H1 (cell line): Measurements from ENCODE around the gene MTFP1. TPM values are rescaled to one million over a fixed set of nuclear protein-coding genes. Genes with fewer than 3 reads are reported as not detected.

ENCODE experiments used
- CTCF ChIA-PET: fragments of 300-600 bp; sonication (Branson Sonifier 250); formaldehyde crosslinking; loops from one replicate; lab custom pipeline; 2021; ENCODE audit not compliant: partially characterized antibody; lab: Charles Lee
- POLR2A ChIA-PET: fragments of 300-600 bp; sonication (Branson Sonifier 250); formaldehyde crosslinking; loops from one replicate; lab custom pipeline; 2021; ENCODE audit warnings: inconsistent platforms; ENCODE audit not compliant: partially characterized antibody; lab: Charles Lee
- DNase-seq, 2 experiments: peaks; one replicate each; pipeline versions ENCODE4 v3.0.0 to v3.0.0-alpha.2; 2010 to 2022; ENCODE audit warnings: low spot score in 2 of 2, low read depth in 1 of 2, mixed read lengths in 1 of 2
- FAIRE-seq: peaks from 2 replicates; lab custom pipeline; 2011; peaks lifted over from hg19 to GRCh38; lab: Jason Lieb, UNC
- H2AFZ ChIP-seq: 2 replicates; pipeline ENCODE4 v1.8.1; 2012; ENCODE audit warnings: low read length, inconsistent platforms
- H2AK5ac ChIP-seq: 2 replicates; pipeline ENCODE4 v1.6.1; 2013; ENCODE audit warnings: low read depth, low read length
- H2BK120ac ChIP-seq: replicated peaks from 2 replicates; pipeline ENCODE3; 2013; ENCODE audit warnings: low read depth, low read length, inconsistent platforms
- H2BK12ac ChIP-seq: 2 replicates; pipeline ENCODE4 v1.6.1; 2013; ENCODE audit warnings: low read depth, low read length
- H2BK15ac ChIP-seq: 2 replicates; pipeline ENCODE4 v1.6.1; 2013; ENCODE audit warnings: low read length
- H2BK20ac ChIP-seq: 2 replicates; pipeline ENCODE4 v1.6.1; 2013; ENCODE audit warnings: low read length
- H2BK5ac ChIP-seq: 2 replicates; pipeline ENCODE4 v1.6.1; 2013; ENCODE audit warnings: low read depth, low read length
- H3K14ac ChIP-seq: 2 replicates; pipeline ENCODE4 v1.6.1; 2013; ENCODE audit warnings: inconsistent platforms; ENCODE audit not compliant: insufficient read length
- H3K18ac ChIP-seq: 2 replicates; pipeline ENCODE4 v1.6.1; 2013; ENCODE audit warnings: low read length; ENCODE audit errors: extremely low read depth
- H3K23ac ChIP-seq: 2 replicates; pipeline ENCODE4 v1.6.1; 2013; ENCODE audit warnings: inconsistent platforms; ENCODE audit not compliant: insufficient read length
- H3K23me2 ChIP-seq: 2 replicates; pipeline ENCODE4 v1.6.1; 2013; ENCODE audit warnings: low read depth, low read length
- H3K27ac ChIP-seq: 2 replicates; pipeline ENCODE4 v1.6.1; 2011; ENCODE audit warnings: low read depth, low read length, inconsistent platforms
- H3K27me3 ChIP-seq, 4 experiments: replicated peaks in 1 of 4; 1 replicate in 1 of 4; 2 replicates in 3 of 4; pipeline versions ENCODE4 v1.6.1 to v1.8.1; 2011 to 2013; ENCODE audit warnings: low read length in 3 of 4, mild to moderate bottlenecking in 3 of 4, inconsistent platforms in 2 of 4, mixed read lengths in 2 of 4, moderate library complexity in 1 of 4; ENCODE audit not compliant: control insufficient read depth in 3 of 4, insufficient read depth in 3 of 4; ENCODE audit errors: extremely low read depth in 1 of 4
- H3K36me3 ChIP-seq, 4 experiments: 2 replicates each; pipeline versions ENCODE4 v1.6.1 to v1.8.1; 2011 to 2013; ENCODE audit warnings: mild to moderate bottlenecking in 4 of 4, low read length in 3 of 4, moderate library complexity in 2 of 4, control low read depth in 1 of 4, inconsistent platforms in 1 of 4; ENCODE audit not compliant: insufficient read depth in 4 of 4, control insufficient read depth in 2 of 4
- H3K4ac ChIP-seq: replicated peaks from 2 replicates; pipeline ENCODE3; 2013; ENCODE audit warnings: low read length, low read depth, mixed read lengths, inconsistent platforms; ENCODE audit not compliant: insufficient read length
- H3K4me1 ChIP-seq, 4 experiments: replicated peaks in 1 of 4; 1 replicate in 1 of 4; 2 replicates in 3 of 4; pipeline versions ENCODE4 v1.6.1 to v1.8.1; 2011 to 2013; ENCODE audit warnings: low read length in 3 of 4, inconsistent platforms in 2 of 4, mixed read lengths in 1 of 4; ENCODE audit not compliant: insufficient read depth in 4 of 4, control insufficient read depth in 3 of 4
- H3K4me2 ChIP-seq, 2 experiments: 2 replicates each; pipeline versions ENCODE4 v1.6.1 to v1.8.1; 2011 to 2013; ENCODE audit warnings: low read depth in 2 of 2, low read length in 2 of 2, control low read depth in 1 of 2, inconsistent platforms in 1 of 2, mild to moderate bottlenecking in 1 of 2; ENCODE audit not compliant: insufficient read depth in 1 of 2
- H3K4me3 ChIP-seq, 4 experiments: fragments of 200-600, 300-600 bp in 1 of 4; sonication (generic), shearing (Covaris generic), sonication (Bioruptor Twin) in 1 of 4; 2 replicates each; pipeline versions ENCODE4 v1.5.1 to v1.8.1; 2011 to 2016; ENCODE audit warnings: low read length in 4 of 4, low read depth in 3 of 4, control low read depth in 2 of 4, inconsistent platforms in 2 of 4, mild to moderate bottlenecking in 2 of 4, mixed read lengths in 1 of 4, moderate library complexity in 1 of 4; ENCODE audit not compliant: insufficient read depth in 2 of 4; ENCODE audit errors: extremely low read depth in 1 of 4
- H3K56ac ChIP-seq: replicated peaks from 2 replicates; pipeline ENCODE3; 2013; ENCODE audit warnings: low read depth, mild to moderate bottlenecking, mixed read lengths, low read length, inconsistent platforms; ENCODE audit not compliant: insufficient read length
- H3K79me1 ChIP-seq: 2 replicates; pipeline ENCODE4 v1.6.1; 2013; ENCODE audit warnings: low read depth, low read length, control low read depth
- H3K79me2 ChIP-seq, 2 experiments: 2 replicates each; pipeline versions ENCODE4 v1.6.1 to v1.8.1; 2012 to 2013; ENCODE audit warnings: low read length in 2 of 2, mild to moderate bottlenecking in 2 of 2, inconsistent platforms in 1 of 2; ENCODE audit not compliant: insufficient read depth in 2 of 2, control insufficient read depth in 1 of 2
- H3K9ac ChIP-seq, 4 experiments: replicated peaks in 1 of 4; 1 replicate in 1 of 4; 2 replicates in 3 of 4; pipeline versions ENCODE4 v1.6.1 to v1.8.1; 2011 to 2013; ENCODE audit warnings: low read depth in 3 of 4, low read length in 3 of 4, control low read depth in 2 of 4, mild to moderate bottlenecking in 2 of 4, moderate library complexity in 2 of 4, inconsistent platforms in 1 of 4; ENCODE audit errors: extremely low read depth in 1 of 4
- H3K9me3 ChIP-seq, 2 experiments: 2 replicates each; pipeline versions ENCODE4 v1.6.1 to v1.8.1; 2012 to 2013; ENCODE audit warnings: mild to moderate bottlenecking in 2 of 2, moderate library complexity in 2 of 2, control low read depth in 1 of 2, inconsistent platforms in 1 of 2, low read depth in 1 of 2, low read length in 1 of 2, mixed read lengths in 1 of 2; ENCODE audit not compliant: insufficient read depth in 2 of 2
- H4K20me1 ChIP-seq, 2 experiments: replicated peaks in 1 of 2; 2 replicates each; pipeline versions ENCODE3 to v1.8.1; 2011 to 2013; ENCODE audit warnings: inconsistent platforms in 2 of 2, low read length in 2 of 2, mild to moderate bottlenecking in 1 of 2; ENCODE audit not compliant: insufficient read depth in 2 of 2, control insufficient read depth in 1 of 2
- H4K5ac ChIP-seq: 2 replicates; pipeline ENCODE4 v1.6.1; 2013; ENCODE audit warnings: low read length, low read depth, mixed read lengths, inconsistent platforms; ENCODE audit not compliant: insufficient read length
- H4K8ac ChIP-seq: 2 replicates; pipeline ENCODE4 v1.8.0; 2013; ENCODE audit warnings: mild to moderate bottlenecking, moderate library complexity, low read length, inconsistent platforms; ENCODE audit not compliant: insufficient read depth; ENCODE audit errors: extremely low read depth
- H4K91ac ChIP-seq: replicated peaks from 2 replicates; pipeline ENCODE3; 2013; ENCODE audit warnings: low read length, mixed read lengths, inconsistent platforms; ENCODE audit not compliant: insufficient read length
- ASH2L ChIP-seq: fragments of 200-600, 300-600 bp; sonication (generic); IDR thresholded peaks from one replicate; pipeline ENCODE4 v1.7.1; 2017; ENCODE audit warnings: low read length
- EZH2 ChIP-seq: fragments of 200-600 bp; sonication (generic); IDR thresholded peaks from 2 replicates; pipeline ENCODE4 v1.7.1; 2012; ENCODE audit warnings: low read depth, mild to moderate bottlenecking, moderate library complexity, low read length, inconsistent platforms; ENCODE audit not compliant: severe bottlenecking
- KDM1A ChIP-seq: fragments of 200-600, 300-600 bp; sonication (generic); IDR thresholded peaks from 2 replicates; pipeline ENCODE4 v1.7.1; 2016; ENCODE audit warnings: mild to moderate bottlenecking, low read length, borderline replicate concordance
- KDM4A ChIP-seq: IDR thresholded peaks from one replicate; pipeline ENCODE4 v1.7.1; 2012; ENCODE audit warnings: low read depth, mild to moderate bottlenecking, moderate library complexity, low read length, inconsistent platforms; ENCODE audit not compliant: severe bottlenecking
- SAP30 ChIP-seq: fragments of 300-600 bp; sonication (generic); IDR thresholded peaks from 2 replicates; pipeline ENCODE4 v1.7.1; 2012; ENCODE audit warnings: low read length, moderate library complexity, mild to moderate bottlenecking, inconsistent platforms; ENCODE audit not compliant: insufficient read depth, insufficient replicate concordance
- SIRT6 ChIP-seq: IDR thresholded peaks from one replicate; pipeline ENCODE4 v1.7.1; 2012; ENCODE audit warnings: low read length, inconsistent platforms
- SUZ12 ChIP-seq: fragments of 200-600 bp; sonication (generic); IDR thresholded peaks from 2 replicates; pipeline ENCODE4 v1.6.1; 2012; ENCODE audit warnings: mild to moderate bottlenecking, inconsistent platforms, low read length, moderate library complexity, mixed read lengths
- TAF1 ChIP-seq: IDR thresholded peaks from 2 replicates; pipeline ENCODE4 v1.6.1; 2011; ENCODE audit warnings: mild to moderate bottlenecking, low read depth, low read length
- TAF7 ChIP-seq: optimal IDR thresholded peaks from 2 replicates; pipeline ENCODE3; 2011; ENCODE audit warnings: low read depth, mild to moderate bottlenecking, inconsistent platforms, low read length, moderate library complexity, borderline replicate concordance
- WGBS, 2 experiments: shearing (Covaris generic) in 1 of 2; methylation state at CpG; one replicate each; pipeline versions ENCODE4 v1.1.6 to v1.1.7; 2013 to 2015; ENCODE audit warnings: low lambda C conversion rate in 2 of 2, mixed read lengths in 2 of 2, inconsistent platforms in 1 of 2, low coverage in 1 of 2, missing lambda C conversion rate in 1 of 2; ENCODE audit not compliant: insufficient replicate concordance in 2 of 2, insufficient coverage in 1 of 2, insufficient read length in 1 of 2; ENCODE audit errors: extremely low coverage in 1 of 2, missing lambda C conversion rate in 1 of 2; 5-methylcytosine and 5-hydroxymethylcytosine counted together
- polyA plus RNA-seq, 7 experiments: library from polyadenylated mRNA; depleted of rRNA in 3 of 7; stranded (reverse) in 5 of 7; unstranded in 2 of 7; fragments of >200 nt in 5 of 7; fragments of 200-250 nt in 2 of 7; gene quantifications; 1 replicate in 5 of 7; 2 replicates in 1 of 7; 4 replicates in 1 of 7; pipeline versions ENCODE4 v1.2.1 to v1.2.3, GENCODE V29; 2011 to 2013; ENCODE audit warnings: missing spikeins in 2 of 7, mixed read lengths in 2 of 7
- total RNA-seq: library from RNA; stranded (reverse); fragmentation: NEBNext Ultra II Directional; extraction: Animal tissue kit (Norgen Biotek cat#: 25700); gene quantifications from 2 replicates; pipeline ENCODE4 v1.2.1, GENCODE V29; 2021
- TF ChIP-seq, protein P1 (sequence below), 3 experiments: IDR thresholded peaks; 1 replicate in 2 of 3; 2 replicates in 1 of 3; pipeline versions ENCODE4 v1.5.1 to v1.6.1; 2011; ENCODE audit warnings: low read length in 3 of 3, mild to moderate bottlenecking in 3 of 3, inconsistent platforms in 2 of 3, low read depth in 1 of 3, moderate library complexity in 1 of 3; ENCODE audit not compliant: insufficient read depth in 1 of 3; ENCODE audit errors: control extremely low read depth in 1 of 3

MTFP1 gene
- total and polyA plus RNA-seq, 2 of the 8 experiments (the other 6 are each of a cell fraction or from before 2014, with no cell fraction given) = 59.8 to 98.8 TPM

DNA sequence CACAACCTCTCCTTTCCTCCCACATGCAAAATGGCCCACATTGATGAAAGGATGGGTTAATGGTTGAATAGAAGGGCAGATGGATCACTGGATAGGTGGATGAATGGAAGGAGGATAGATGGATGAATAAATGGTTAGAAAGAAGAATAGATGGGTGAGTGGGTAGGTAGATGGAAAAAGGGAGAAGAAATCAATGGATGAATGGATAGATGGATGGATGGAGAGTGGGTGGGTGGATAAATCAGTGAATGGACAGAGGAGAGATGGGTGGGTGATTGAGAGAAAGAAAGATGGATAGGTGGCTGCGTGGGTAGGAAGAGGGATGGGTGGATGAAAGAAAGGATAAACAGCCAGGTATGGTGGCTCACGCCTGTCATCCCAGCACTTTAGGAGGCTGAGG, 45.1 kb downstream of the MTFP1 start:
- H3K79me1 ChIP-seq = no peaks in the 10 kb centered on the region
- H3K4me1 ChIP-seq = no peaks in the 10 kb centered on the region; a peak in 1 of 7 replicates
- H3K9ac ChIP-seq = no peak overlapping the region
- H4K5ac ChIP-seq = no peak overlapping the region
- no peaks in the 10 kb centered on the region for H3K36me3 ChIP-seq
- H2BK15ac ChIP-seq = no peak overlapping the region
- H3K27me3 ChIP-seq = peaks cover 0 to 2% (median 0%) of the 10 kb centered on the region in 4 experiments; a peak in 1 of 7 replicates
- whole genome bisulfite sequencing, 2 experiments = 82 to 100% methylated on average over 1 to 2 of the region's 2 CpGs
- H3K4me2 ChIP-seq = no peak overlapping the region
- H2BK5ac ChIP-seq = no peak overlapping the region
- no peak overlapping the region for H4K8ac ChIP-seq
- no peak overlapping the region for H3K4me3 ChIP-seq
- H3K23ac ChIP-seq = no peak overlapping the region
- no peaks in the 10 kb centered on the region for H4K20me1 ChIP-seq
- no peak overlapping the region for H3K14ac ChIP-seq
- no peak overlapping the region for H2AK5ac ChIP-seq
- H3K23me2 ChIP-seq = no peaks in the 10 kb centered on the region; the same call in 1 of the 2 replicates
- ChIA-PET POLR2A (no interaction called here), CTCF (interaction anchor here (1.4 kb wide), 1 partner anchor 20 kb away, joined by 4 read pairs; no protein-coding TSS in a partner anchor)
- H4K91ac ChIP-seq = no peak overlapping the region
- no peak overlapping the region for H3K56ac ChIP-seq
- DNase-seq = no peak
- H3K9me3 ChIP-seq = no peaks in the 10 kb centered on the region
- H3K27ac ChIP-seq = no peak overlapping the region
- TF ChIP-seq TAF1 (no peak), TAF7 (no peak), SIRT6 (no peak), KDM1A (no peak), ASH2L (no peak), KDM4A (no peak), EZH2 (no peak), SUZ12 (no peak), SAP30 (no peak)
- TF ChIP-seq, protein P1, sequence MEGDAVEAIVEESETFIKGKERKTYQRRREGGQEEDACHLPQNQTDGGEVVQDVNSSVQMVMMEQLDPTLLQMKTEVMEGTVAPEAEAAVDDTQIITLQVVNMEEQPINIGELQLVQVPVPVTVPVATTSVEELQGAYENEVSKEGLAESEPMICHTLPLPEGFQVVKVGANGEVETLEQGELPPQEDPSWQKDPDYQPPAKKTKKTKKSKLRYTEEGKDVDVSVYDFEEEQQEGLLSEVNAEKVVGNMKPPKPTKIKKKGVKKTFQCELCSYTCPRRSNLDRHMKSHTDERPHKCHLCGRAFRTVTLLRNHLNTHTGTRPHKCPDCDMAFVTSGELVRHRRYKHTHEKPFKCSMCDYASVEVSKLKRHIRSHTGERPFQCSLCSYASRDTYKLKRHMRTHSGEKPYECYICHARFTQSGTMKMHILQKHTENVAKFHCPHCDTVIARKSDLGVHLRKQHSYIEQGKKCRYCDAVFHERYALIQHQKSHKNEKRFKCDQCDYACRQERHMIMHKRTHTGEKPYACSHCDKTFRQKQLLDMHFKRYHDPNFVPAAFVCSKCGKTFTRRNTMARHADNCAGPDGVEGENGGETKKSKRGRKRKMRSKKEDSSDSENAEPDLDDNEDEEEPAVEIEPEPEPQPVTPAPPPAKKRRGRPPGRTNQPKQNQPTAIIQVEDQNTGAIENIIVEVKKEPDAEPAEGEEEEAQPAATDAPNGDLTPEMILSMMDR (IDR thresholded peaks at IDR 0.05; ENCODE audit: control extremely low read depth in 1 of 3, insufficient read depth in 1 of 3, low read depth in 1 of 3, low read length in 3 of 3) = no peak
- H3K4ac ChIP-seq = no peak overlapping the region
- no peak overlapping the region for H2BK12ac ChIP-seq
- H2BK120ac ChIP-seq = no peak overlapping the region
- H2AFZ ChIP-seq = no peak overlapping the region
- no peak for FAIRE-seq
- no peak overlapping the region for H2BK20ac ChIP-seq
- H3K18ac ChIP-seq = no peak overlapping the region
- no peaks in the 10 kb centered on the region for H3K79me2 ChIP-seq
